ENCODE results near the gene RGS7.

Gene RGS7

GRCh38 chr1:240836271-240836670, 520.7 kb downstream of the RGS7 start:
- no peak for TF ChIP-seq CTCF (IDR thresholded peaks at IDR 0.05)
- Histone ChIP-seq H3K27ac (no peak overlapping the region), H3K4me3 (no peak overlapping the region)
- no peak for DNase-seq (ENCODE audit: low spot score)

- no peak overlapping the region for H3K27ac ChIP-seq
- H3K4me3 ChIP-seq = no peak overlapping the region
- TF ChIP-seq CTCF (IDR thresholded peaks at IDR 0.05) = no peak
- DNase-seq (ENCODE audit: low spot score) = no peak
Measured at GRCh38 chr1:240835291-240835690, 521.7 kb downstream of the RGS7 start.

GRCh38 chr1:240833075-240833474, 523.9 kb downstream of the RGS7 start:
- Histone ChIP-seq H3K27ac (no peak overlapping the region), H3K4me3 (no peak overlapping the region)
- no peak for TF ChIP-seq CTCF (IDR thresholded peaks at IDR 0.05)
- no peak for DNase-seq (ENCODE audit: low spot score)

GRCh38 chr1:240831922-240832321, 525.1 kb downstream of the RGS7 start:
- DNase-seq (ENCODE audit: low spot score) = no peak
- Histone ChIP-seq H3K27ac (no peak overlapping the region), H3K4me3 (no peak overlapping the region)
- TF ChIP-seq CTCF (IDR thresholded peaks at IDR 0.05) = no peak

GRCh38 chr1:240831191-240831631, 525.8 kb downstream of the RGS7 start:
- DNase-seq (ENCODE audit: low spot score) = no peak
- no peak for TF ChIP-seq CTCF (IDR thresholded peaks at IDR 0.05)

GRCh38 chr1:240829487-240829886, 527.5 kb downstream of the RGS7 start:
- Histone ChIP-seq H3K27ac (no peak overlapping the region), H3K4me3 (no peak overlapping the region)
- no peak for TF ChIP-seq CTCF (IDR thresholded peaks at IDR 0.05)
- no peak for DNase-seq (ENCODE audit: low spot score)

More at GRCh38 chr1:240831191-240831631, 525.8 kb downstream of the RGS7 start:
- no peak overlapping the region for H3K27ac ChIP-seq
- no peak overlapping the region for H3K4me3 ChIP-seq

- no peak overlapping the region for H3K4me3 ChIP-seq
- no peak for DNase-seq (ENCODE audit: low spot score)
- H3K27ac ChIP-seq = no peak overlapping the region
- no peak for TF ChIP-seq CTCF (IDR thresholded peaks at IDR 0.05)
Measured at GRCh38 chr1:240827786-240828185, 529.2 kb downstream of the RGS7 start.

Data from coronary artery (tissue), 2 donors.